Measurements from ENCODE around the gene TMOD1.
A peak's percentile ranks its signal among the peaks of the same experiment; 100 is the strongest.

The TMOD1 gene

DNA sequence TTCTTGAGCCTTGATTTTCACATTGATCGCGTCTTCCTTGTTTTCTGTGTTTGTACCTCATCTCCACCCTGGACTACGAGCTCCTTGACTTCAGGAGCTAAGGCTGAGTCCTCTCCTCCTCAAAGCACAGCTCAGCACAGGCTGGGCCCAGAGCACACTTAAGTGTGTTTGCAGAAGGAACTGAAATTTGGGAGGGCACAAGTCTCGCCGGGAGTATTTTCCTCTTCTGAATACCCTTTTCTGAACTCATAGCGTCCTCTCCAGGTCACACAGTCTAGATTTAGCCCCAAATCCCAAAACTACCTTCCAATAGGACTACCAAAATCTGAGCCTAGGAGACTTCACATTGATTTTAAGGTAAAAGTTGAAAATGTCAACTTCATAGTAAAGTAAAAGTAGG lies 90.1 kb downstream of the TMOD1 start:
- CTCF ChIA-PET: no interaction called here
- POLR2A ChIA-PET (ENCODE audit: low non-redundant PET): no interaction called here

GRCh38 chr9:97592126-97592525 lies 90.7 kb downstream of the TMOD1 start:
- CTCF ChIA-PET: no interaction called here
- TF ChIP-seq, protein P1, sequence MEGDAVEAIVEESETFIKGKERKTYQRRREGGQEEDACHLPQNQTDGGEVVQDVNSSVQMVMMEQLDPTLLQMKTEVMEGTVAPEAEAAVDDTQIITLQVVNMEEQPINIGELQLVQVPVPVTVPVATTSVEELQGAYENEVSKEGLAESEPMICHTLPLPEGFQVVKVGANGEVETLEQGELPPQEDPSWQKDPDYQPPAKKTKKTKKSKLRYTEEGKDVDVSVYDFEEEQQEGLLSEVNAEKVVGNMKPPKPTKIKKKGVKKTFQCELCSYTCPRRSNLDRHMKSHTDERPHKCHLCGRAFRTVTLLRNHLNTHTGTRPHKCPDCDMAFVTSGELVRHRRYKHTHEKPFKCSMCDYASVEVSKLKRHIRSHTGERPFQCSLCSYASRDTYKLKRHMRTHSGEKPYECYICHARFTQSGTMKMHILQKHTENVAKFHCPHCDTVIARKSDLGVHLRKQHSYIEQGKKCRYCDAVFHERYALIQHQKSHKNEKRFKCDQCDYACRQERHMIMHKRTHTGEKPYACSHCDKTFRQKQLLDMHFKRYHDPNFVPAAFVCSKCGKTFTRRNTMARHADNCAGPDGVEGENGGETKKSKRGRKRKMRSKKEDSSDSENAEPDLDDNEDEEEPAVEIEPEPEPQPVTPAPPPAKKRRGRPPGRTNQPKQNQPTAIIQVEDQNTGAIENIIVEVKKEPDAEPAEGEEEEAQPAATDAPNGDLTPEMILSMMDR (conservative IDR thresholded peaks at IDR 0.05; ENCODE audit: low read depth): no peak
- POLR2A ChIA-PET (ENCODE audit: low non-redundant PET): no interaction called here
- DNase-seq (ENCODE audit: low spot score): no peak
- H3K27ac ChIP-seq: no peak overlapping the region

More for the DNA sequence above, 90.1 kb downstream of the TMOD1 start:
- TF ChIP-seq, protein P1 (conservative IDR thresholded peaks at IDR 0.05; ENCODE audit: low read depth): no peak
- no peak overlapping the region for H3K27ac ChIP-seq
- no peak for DNase-seq (ENCODE audit: low spot score)

- DNase-seq (ENCODE audit: low spot score): no peak
- H3K27ac ChIP-seq: no peak overlapping the region
- TF ChIP-seq, protein P1 (conservative IDR thresholded peaks at IDR 0.05; ENCODE audit: low read depth): no peak
- ChIA-PET POLR2A (ENCODE audit: low non-redundant PET) (no interaction called here), CTCF (interaction anchor here (0.6 to 1.5 kb wide), 2 partner anchors 15 to 21 kb away, joined by 3 to 4 read pairs; no protein-coding TSS in a partner anchor)
Observed at GRCh38 chr9:97593960-97594359, 92.5 kb downstream of the TMOD1 start.

DNA sequence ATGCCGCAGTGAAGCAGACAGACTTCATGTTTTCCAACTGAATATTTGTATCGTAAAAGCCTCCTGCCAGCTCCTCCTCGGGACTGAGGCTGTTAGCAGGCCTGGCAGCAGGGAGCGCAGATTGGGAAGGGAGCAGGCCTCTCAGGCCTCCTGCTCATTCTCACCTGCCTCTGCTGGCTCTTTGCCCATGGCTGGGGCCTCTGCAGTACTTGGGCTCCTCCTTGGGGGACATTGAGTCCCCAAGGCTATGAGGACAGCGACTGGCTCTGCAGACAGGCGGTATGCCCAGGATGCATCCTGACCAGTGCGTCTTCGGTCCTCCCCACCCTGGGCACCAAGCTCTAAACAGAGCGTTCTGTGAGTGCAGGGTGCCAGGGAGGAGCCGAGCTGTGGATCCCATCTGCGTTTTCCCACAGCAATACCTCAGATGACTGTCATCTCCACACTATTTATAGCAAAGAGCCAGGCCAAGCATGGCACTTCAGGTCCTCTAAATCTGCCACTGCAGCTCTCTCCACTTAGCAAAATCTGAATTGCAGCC lies 93.0 kb downstream of the TMOD1 start:
- DNase-seq (ENCODE audit: low spot score): no peak
- ChIA-PET POLR2A (ENCODE audit: low non-redundant PET) (no interaction called here), CTCF (interaction anchor here (1.5 kb wide), 1 partner anchor 21 kb away, joined by 4 read pairs; no protein-coding TSS in a partner anchor)
- H3K27ac ChIP-seq: no peak overlapping the region
- TF ChIP-seq, protein P1 (conservative IDR thresholded peaks at IDR 0.05; ENCODE audit: low read depth): no peak

DNA sequence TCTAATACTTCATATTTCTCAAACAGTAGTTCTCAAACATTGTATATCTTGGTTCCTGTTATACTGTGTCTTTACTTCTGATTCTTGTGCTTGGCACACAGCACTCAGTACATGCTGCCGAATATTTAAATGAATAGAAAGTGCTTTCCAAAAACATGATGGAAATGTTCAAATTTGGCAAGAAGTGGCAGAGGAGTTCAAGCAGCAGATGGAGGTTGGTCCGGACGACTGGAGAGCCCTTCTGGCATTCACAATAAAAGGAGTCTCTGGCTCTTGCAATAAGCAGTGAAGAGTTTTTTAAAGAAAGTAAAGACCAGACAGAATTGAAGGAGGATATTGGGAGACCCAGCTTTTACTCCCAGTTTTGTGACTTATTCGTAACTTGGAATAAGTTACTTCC lies 95.4 kb downstream of the TMOD1 start:
- ChIA-PET CTCF (interaction anchor here (1.0 to 1.5 kb wide), 2 partner anchors 19 to 95 kb away, joined by 3 to 4 read pairs; no protein-coding TSS in a partner anchor), POLR2A (ENCODE audit: low non-redundant PET) (no interaction called here)
- TF ChIP-seq, protein P1 (conservative IDR thresholded peaks at IDR 0.05; ENCODE audit: low read depth): no peak
- H3K27ac ChIP-seq: no peak overlapping the region
- DNase-seq (ENCODE audit: low spot score): no peak

- ChIA-PET CTCF (interaction anchor here (0.5 to 2.4 kb wide), 55 partner anchors 9 to 1185 kb away, joined by 3 to 86 read pairs (median 4); partner anchors contain the start of genes TDRD7 and TSTD2), POLR2A (ENCODE audit: low non-redundant PET) (no interaction called here)
- peak; percentile 72 for DNase-seq (ENCODE audit: low spot score)
- TF ChIP-seq, protein P1 (conservative IDR thresholded peaks at IDR 0.05; ENCODE audit: low read depth): peak; percentile 89
- H3K27ac ChIP-seq: no peak overlapping the region
Observed at GRCh38 chr9:97598461-97599288, 97.2 kb downstream of the TMOD1 start.

Data from RWPE1 (cell line).